ENCODE results near the gene EPHA1.

Gene EPHA1

DNA sequence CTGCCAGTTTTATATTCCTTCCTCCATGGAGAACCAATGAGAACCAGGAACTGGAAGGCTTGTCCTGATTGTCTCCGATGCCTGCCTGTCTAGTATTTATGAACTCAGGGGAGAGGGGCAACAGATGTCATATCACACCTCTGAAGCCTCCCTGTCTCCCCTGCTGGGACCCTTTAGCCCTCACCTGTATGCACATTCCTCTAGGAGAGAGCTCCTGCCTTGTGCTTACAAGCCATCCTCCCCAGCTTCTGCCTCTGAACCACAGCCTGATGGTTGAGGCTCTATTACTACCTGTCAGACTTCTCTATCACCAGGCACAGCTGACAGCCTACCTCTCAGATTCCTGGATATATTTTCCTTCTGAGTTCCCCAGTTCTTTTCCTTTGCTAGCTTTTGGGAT is 40.3 kb downstream of the EPHA1 start:
- DNase-seq = no peak

DNA sequence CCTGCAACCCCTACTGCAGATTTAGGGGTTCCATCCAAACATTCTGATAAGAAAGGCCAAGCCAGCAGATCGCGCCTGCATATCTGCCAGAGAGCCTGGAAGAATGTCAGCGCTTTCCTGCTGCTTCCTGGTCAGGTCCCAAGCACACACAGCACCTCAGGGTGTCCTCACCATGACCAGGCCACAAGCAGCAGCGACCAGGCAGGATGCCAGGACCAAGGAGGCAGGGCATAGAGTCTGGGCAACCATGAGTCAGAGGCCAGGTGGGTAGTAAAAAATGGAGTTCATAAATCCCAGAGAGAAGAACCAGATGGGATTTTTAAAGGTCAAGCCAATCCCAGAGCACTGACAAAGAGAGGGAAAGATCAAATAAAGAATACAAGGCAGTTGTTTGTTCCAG is 40.7 kb downstream of the EPHA1 start:
- DNase-seq = no peak

DNA sequence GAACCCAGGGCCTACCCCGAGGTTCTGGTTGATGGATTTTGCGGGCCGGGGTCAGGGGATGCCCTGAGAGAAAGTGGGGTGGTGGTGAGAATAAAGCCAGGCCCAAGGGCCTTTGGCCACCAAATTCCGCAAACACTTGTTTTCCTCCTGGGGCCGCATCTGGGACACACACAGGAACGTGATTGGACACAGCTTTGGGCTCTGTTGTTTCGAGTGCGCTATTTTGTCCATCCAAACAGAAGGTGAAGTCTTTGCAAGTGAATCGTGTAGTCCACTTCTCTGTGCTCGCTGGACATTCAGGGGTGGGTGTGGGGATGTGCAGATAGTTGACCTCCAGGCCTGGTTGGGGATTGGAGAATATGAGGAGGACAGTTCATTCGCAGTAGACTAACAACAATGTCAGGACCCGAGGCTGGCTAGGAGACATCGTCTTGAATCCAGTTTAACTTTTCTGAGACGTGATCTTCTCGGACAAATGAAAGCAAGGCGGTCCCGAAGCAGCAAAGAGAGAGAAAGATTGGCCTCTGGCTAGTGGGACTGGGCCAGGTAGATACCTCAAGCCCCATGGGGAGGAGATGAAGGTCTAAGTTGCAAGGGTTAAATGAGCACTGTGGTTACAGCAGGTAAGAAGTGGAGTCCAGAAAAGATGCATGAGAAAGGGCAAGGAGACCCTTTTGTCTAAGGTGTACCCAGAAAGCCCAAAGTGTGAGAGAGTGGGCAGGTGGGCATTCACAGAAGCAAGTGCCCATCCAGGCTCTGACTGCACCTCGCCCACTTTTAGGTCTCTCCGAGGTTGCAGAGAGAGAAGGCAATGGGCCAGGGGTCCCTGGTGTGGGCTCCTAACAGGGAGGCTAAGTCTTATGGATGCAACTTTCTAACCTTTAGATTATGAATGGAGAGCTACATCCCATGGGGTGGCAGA is 45.4 kb downstream of the EPHA1 start:
- no peak for DNase-seq

DNA sequence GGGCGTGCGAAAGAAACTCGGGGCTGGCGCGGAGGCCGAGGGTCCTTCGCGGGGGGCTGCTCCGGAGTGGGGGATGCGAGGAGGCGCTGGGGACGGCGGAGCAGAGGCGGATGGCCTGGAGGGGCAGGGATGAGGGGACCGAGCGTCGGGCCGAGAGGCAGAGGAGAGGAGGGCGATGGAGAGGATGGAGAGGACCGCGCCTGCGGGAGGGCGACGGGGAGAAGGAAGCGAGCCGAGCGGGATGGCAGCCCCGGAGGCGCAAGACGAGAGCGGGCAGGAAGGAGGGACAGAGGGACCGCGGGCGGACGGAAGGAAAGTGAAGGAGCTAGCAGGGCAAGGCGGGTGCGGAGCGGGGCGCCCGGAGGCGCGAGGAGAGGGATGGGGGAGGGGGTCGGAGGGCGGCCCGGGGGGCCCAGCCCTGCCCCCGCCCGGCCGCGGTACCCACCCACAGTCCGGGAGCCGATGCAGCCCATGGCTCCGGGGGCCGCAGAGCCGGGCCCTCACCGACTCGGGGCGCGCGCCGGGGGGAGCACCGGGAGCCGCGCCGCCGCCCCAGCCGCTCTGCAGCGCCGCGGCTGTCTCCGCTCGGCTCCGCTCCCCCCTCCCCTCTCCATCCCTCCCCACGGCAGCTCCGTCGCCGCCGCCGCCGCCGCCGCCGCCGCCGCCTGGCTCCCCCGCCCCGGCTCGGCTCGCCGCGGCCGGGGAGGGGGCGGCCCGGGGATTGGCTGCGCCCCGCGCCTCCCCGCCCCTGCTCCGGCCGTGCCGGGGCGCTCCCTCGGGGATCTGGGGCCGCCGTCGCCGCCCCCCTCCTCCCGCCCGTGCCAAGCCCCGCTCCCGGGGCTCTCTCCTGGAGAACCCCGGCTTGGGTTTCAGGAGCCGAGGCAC is 46.3 kb downstream of the EPHA1 start, which contains the start of gene FAM131B:
Gene FAM131B (minus strand): TSS at position 583 of the 885 bp plus-strand sequence. CDS start 110 bp downstream, at position 473.
- peak; percentile 39 for DNase-seq

DNA sequence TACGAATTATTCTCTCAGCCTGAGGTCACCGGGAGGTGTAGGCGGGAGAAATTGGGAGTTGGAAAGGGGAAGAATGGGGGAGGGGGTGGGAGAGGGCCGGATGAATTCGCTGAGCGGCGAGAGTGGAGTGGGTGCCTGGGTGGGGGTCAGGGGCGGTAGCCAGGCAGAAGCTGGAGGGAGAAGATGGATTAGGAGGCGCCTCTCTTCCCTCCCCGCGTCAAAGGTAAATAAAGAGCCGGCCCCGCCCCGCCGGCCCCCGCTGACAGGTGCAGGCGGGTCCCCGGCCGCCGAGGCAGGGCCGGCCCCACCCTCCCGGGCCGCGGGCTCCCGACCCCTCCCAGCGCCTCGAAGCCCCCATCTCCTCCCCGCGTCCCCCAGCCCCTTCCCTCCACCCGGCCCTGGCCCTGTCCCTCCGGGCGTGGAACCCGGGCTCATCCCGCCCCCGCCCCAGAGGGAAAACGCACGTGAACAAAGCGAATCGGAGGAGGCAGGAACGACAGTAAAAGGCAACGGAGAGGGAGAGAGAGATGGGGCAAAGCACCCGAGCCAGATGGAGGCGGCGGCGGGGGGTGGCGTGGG is 47.0 kb downstream of the EPHA1 start:
- peak; percentile 26 for DNase-seq

DNA sequence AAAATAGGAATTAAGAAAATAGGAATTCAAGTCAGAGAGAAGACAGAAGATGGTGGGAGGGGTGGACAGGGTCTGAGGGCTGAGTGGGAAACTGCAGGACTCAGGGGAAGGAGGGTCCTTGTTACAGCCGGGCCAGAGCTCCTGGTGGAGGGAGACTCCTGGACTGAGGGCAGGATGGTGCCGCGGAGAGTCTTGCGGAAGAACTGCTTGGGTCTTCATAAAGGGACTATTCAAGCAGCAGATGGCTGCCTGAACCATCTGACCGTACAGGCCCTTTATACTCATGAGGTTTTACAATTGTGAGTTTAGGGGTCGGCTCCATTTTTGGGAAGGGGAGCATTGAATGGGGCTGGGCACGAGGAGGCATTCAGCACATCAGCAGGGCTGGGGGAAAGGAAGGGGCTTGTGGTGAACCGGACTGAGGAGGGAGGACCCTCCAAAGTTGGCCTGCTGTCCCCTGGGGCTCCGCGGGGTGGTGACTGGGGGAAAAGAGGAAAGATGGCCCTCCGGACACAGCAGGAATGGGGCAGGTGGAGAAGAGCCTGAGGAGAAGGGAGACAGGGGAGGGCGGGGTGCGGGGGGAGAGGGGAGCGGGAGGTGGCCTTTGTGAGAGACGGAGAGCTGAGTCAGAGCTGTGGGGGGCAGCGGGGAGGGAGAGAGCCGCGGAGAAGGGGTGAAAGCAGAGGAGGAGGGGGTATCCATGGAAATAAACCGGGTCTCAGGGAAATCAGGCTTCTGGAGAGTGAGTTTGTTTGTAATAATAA is 47.7 kb downstream of the EPHA1 start:
- no peak for DNase-seq

DNA sequence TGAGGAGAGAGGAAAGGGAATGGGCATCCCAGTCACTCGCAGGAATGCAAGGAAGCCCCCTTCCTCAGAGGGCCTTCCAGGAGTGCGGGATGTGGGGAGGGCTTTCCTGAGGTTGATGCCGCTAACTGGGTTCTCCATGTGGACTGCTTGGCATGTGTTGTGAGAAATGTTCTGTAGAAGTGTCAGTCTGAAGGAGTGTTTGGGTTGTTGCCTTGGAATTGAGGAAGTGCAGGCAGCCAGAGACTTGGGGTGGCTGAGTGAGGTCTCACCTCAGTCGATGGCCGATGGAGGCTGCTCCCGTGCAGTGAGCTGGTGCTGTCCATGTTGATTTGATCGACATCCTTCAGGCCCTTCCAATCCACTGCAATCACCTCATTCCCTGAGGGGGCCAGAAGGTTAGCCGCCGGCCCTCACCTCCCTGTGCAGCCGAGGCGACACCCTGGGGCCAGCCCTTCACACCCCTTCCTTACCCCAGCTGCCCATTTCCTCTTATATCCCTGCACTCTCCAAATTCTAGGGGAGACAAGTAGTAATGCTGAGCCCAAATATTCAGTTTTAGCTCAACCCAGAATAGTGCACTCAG is 48.8 kb downstream of the EPHA1 start:
- no peak for DNase-seq

DNA sequence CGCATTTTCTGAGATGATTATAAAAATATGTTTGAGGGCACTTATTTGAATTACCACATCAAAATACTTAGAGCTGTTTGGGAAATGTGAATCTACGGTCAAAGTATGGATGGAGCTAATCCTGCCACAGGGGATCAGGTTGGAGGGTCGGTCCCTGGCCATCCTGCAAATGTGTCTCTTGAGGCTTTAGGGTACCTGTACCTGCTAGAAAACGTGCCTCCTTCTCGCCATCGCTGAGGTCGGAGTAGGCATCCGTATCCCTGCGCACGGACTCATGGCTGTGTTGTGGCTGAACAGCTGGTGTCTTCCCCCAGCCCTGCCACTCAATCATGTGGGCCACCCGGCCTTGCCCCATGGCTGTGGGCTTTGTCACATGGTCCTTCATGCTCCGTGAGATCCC is 50.0 kb downstream of the EPHA1 start:
- DNase-seq = no peak

DNA sequence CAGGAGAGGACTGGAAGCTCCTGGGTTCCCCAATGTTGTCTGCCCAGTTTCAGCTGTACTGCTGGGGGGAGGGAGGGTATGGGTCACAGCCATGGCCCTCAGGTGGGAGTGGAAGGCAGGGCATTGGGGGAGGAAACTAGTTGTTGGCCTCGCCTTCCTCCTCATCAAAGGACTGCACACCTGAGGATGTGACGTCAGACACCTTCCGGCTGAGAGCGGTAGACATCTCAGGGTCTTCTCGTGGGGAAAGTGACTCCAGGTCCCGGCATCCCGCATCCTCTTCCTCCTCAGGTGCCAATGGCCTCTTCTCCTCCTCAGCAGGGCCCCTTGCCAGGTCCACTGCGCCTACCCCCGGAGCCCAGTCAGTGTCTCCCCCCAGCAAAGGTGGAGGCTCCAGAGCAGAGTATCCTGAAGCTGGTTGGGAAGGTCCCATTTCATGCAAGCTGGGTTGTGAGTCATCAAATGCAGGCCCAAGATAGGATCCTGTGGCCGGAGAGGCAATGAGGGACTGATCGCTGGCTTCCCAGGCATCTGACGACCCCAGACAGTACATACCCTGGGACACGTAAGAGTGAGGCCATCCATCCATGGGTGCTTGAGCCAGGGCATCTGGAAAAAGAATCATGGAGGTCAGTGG is 52.1 kb downstream of the EPHA1 start:
- DNase-seq = no peak

DNA sequence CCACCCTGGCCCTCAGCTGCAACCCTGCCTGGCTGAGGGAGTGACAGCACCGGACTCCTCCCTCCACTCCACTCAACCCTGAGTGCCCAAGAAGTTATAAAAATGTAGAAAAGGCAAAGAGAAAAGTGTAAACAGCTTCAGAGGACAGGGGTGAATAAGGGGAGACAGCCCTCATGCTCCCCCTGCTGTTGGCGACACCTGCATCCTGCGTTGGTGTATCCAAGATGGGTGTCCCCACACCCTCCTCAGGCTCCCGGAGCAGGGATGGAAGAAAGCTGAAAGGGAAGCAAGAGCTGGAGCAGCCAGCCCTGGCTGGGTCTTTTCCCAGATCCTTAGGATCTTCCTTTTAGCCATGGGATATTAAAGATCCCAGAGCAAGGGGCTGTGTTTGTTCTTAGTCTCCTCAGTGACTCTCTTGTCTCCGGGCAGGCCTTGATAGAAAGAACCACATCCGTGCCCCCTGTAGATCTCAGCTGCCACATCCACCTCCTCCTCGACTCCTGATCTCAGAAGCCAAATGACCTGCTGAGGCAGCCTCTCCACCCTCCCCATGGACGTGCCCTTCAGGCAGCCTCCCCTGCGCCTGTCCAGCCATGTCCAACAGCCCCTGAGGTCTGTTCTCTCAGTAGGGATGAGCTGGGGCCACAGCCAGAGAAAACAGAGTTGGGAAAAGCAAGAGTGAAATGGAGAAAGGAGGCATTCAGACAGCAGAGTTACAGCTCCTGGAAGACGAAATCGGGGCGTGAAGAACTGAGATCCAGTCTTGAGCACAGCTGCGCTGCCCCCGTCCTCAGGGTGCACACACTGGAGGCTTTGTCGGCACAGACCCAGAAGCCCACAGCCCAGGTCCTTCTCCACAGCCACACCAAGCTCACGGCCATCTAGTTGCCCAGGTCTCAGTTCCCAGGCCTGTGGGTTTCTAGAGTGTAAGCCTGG is 52.9 kb downstream of the EPHA1 start:
- DNase-seq = no peak

DNA sequence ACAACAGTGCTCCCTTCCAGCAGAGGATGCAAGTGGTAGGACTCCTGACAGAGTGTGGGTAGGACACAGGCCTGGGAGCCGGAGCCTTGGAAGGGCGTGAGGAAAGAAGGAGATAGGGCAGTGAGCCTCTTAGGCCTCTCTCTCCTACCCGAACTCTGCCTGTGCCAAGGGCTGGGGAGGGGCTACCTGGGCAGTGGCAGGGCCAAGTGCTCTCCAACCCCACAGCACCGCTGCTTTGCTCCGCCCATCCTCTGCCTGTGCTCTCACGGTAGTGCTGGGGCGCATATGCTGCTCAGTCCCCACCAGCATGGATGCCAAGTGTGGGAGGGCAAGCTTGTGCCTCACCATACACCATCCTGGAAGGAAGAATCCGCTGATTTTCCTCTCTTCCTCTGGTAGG is 53.7 kb downstream of the EPHA1 start:
- DNase-seq = no peak

DNA sequence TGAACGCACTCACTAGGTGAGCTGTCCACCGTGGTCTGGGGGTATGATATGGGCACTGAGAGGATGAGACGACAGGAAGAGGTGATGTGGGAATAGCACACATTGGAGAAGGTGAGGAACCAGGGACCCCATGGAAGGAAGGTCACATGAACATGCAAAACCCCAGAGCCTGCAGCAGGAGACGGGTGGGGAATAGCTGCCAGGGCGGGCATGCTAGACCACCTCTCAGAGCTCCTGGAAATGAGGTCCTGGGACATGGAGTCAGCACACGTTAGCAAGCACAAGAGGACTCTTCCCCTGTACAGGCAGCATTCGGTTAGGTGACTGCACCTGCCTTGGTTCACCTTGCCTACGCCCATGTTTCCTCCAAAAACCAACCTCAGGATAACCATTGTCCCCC is 54.3 kb downstream of the EPHA1 start:
- no peak for DNase-seq

DNA sequence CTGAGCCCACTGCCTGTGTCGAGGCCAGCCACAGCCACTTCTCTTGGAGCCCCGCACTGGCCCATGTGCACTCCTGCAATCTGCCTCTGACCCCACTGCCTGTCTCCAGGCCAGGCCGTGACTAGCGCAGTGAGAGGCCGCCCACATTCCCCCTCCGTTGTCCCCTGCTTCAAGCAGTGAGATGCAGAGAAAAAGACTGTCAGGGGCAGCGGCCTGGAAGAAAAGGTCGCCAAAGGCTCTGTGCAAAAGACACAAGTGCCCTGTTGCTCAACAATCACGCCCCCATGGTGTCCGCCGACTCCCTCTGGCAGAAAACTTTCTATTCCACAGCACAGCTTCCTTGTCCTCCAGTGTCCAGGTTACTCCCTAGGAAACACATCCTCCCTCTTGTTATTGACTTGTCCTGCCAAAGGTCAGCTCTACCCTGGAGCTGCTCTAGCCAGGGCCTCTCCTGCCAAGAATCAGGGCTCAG is 56.1 kb downstream of the EPHA1 start:
- DNase-seq = peak; percentile 21

DNA sequence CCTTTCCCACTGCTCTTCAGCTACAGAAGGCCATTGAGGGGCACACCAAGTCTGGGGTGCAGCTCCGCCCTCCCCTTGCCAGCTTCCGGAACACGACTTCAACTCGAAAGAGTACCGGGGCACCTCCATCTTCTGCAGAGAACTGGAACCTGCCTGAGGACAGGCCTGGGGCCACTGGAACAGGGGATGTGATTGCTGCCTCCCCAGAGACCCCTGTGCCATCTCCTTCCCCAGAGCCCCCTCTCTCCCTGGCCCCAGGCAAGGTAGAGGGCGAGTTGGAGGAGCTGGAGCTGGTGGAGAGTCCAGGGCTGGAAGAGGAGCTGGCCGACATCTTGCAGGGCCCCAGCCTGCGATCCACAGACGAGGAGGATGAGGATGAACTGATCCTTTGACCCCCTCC is 57.1 kb downstream of the EPHA1 start:
- no peak for DNase-seq

DNA sequence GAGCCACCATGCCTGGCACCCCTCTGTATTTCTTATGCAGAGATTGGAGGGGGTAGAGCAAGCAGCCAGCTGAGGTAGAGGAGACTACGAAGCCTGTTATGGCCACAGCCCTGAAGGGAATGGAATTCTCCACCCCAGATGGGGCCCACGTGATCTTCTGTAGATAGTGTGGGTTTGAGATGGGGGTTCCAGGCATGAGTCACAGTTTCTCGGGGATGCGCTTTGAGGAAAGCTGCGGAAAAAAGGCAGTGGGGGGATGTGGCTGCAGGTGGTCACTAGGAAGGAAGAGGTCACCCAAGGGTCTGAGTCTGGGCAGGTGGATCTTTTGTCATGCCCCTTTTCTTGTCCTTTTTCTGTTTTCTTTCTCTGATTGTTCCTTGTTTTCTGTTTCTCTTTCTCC is 57.6 kb downstream of the EPHA1 start:
- no peak for DNase-seq

DNA sequence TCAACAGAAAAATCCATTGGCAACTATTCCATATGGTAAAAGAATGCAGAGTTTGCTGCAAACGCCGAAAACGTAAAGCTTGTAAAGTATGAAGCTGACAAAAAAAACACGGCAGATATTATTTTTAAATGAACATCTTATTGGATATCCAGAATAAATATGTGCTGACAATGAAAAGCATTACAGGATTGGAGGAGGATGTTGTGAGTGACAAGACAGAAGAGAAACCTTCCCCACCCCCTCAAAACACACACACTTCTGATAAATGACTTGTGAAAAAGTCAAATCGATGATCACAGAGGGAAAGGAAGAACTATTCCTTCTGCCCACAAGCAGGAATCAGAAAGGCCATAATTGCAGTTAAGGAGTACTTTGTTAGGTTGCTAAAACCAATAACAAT is 60.7 kb downstream of the EPHA1 start:
- peak; percentile 38 for DNase-seq

DNA sequence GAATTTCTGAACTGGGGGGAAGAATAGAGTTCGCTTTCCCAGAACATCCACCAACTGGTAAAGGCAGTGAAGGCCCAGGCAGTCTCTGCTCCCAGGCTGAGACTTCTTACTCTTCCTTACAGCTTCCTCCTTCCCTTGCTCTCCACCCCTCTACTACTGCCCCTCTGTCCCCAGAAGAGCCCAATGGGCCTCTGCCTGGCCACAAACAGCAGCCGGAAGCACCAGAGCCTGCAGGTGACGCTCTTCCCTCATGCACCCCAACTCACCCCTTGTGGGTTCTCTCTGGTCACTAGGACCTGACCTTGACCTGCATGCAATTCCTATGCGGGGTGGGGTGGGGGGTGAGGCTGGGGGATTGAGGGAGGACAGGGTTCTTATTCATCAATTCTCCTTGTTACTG is 62.6 kb downstream of the EPHA1 start:
- no peak for DNase-seq

DNA sequence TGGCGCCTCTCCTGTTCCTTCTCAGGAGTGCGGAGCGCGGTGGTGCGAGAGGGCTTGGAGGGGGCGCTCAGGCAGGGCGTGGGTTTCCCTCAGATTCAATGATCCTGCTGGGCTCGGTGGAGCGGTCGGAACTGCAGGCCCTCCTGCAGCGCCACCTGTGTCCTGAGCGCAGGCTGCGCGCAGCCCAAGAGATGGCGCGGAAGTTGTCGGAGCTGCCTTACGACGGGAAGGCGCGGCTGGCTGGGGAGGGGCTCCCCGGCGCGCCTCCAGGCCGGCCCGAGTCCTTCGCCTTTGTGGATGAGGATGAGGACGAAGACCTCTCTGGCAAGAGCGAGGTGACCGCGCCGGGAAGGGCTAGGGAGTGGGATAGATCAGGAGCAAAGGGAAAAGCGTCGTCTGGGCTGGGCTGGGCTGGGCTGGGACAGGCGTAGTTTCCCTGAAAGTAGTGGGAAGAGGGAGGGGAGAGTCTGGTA is 63.2 kb downstream of the EPHA1 start:
- peak; percentile 51 for DNase-seq

DNA sequence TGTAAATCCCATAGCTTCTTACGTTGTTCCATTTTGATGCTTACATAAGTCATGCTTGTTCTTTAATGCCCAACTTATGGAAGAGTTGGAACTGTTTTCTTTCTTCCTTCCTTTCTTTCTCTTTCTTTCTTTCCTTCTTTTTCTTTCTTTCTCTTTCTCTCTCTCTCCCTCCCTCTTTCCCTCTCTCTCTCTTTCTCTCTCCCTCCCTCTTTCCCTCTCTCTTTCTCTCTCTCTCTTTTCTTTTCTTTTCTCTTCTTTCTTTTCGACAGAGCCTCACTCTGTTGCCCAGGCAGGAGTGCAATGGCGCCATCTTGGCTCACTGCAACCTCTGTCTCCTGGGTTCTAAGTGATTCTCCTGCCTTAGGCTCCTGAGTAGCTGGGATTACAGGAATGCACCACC is 65.1 kb downstream of the EPHA1 start:
- no peak for DNase-seq

DNA sequence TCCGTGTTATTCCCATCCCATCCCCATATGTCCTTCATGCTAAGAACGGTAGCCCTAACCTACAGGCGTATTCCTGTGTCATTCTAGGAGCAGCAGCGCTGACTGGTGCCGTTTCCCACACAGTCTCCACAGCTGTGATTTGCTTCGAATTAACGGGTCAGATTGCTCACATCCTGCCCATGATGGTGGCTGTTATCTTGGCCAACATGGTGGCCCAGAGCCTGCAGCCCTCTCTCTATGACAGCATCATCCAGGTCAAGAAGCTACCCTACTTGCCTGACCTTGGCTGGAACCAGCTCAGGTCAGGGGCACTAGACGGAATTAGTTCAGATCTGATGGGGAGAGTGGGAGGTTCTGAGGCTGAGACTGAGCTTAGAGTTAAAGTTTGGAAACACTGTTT is 66.8 kb downstream of the EPHA1 start:
- DNase-seq = no peak
